BJ (cell line): Measurements from ENCODE around the gene AGER. TPM values are rescaled to one million over a fixed set of nuclear protein-coding genes. Genes with fewer than 3 reads are reported as not detected.
"Not testable (repeated sequence)": the region's sequence is repeated elsewhere in the genome, so short reads cannot be mapped to it uniquely, and the experiment has no call there.

Experiments
- CTCF ChIA-PET: fragments of 350-600 bp; formaldehyde crosslinking; extraction: SDS; loops from one replicate; lab custom pipeline; 2021; ENCODE audit warnings: antibody characterized with exemption, inconsistent platforms; lab: Yijun Ruan, JAX
- POLR2A ChIA-PET: fragments of 300-600 bp; sonication (Branson Sonifier 250); formaldehyde crosslinking; extraction: SDS; loops from one replicate; lab custom pipeline; 2021; ENCODE audit warnings: antibody characterized with exemption; lab: Charles Lee
- DNase-seq: peaks from one replicate; pipeline ENCODE4 v3.0.0-alpha.2; 2011; ENCODE audit warnings: low read depth
- H3K27me3 ChIP-seq: 2 replicates; pipeline ENCODE4 v1.6.0; 2011; ENCODE audit warnings: low read length; ENCODE audit not compliant: control insufficient read depth, insufficient read depth
- H3K36me3 ChIP-seq: 2 replicates; pipeline ENCODE4 v1.5.1; 2011; ENCODE audit warnings: low read length; ENCODE audit not compliant: control insufficient read depth, insufficient read depth
- H3K4me3 ChIP-seq: 2 replicates; pipeline ENCODE4 v1.5.1; 2011; ENCODE audit warnings: low read depth, mild to moderate bottlenecking, control low read depth, low read length
- polyA plus RNA-seq: library from polyadenylated mRNA; depleted of rRNA; stranded (reverse); fragments of >200 nt; gene quantifications from 2 replicates; pipeline ENCODE4 v1.2.3, GENCODE V29; 2011
- TF ChIP-seq, protein P1 (sequence below): IDR thresholded peaks from 2 replicates; pipeline ENCODE4 v1.5.1; 2011; ENCODE audit warnings: low read depth, mild to moderate bottlenecking, control low read depth, inconsistent platforms, low read length, moderate library complexity; ENCODE audit not compliant: insufficient read depth

Gene AGER
- polyA plus RNA-seq, 1 experiment = 2.6 TPM

DNA sequence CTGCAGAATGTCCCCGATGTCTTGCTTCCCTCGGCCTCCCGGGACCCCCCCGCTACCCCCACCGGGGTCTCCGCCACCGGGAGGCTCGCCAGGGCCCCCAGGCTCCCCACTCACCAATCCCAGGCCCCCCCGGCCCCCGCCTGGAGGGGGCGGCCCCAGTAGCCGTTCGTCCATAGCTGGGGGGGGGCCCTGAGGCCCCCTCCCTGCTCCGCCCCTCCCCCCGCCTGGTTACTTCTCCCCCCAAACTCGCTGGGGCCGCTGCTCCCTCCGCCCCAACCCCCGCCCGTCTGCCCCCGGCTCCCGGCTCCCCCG is 5.6 kb upstream of the AGER start:
- TF ChIP-seq, protein P1, sequence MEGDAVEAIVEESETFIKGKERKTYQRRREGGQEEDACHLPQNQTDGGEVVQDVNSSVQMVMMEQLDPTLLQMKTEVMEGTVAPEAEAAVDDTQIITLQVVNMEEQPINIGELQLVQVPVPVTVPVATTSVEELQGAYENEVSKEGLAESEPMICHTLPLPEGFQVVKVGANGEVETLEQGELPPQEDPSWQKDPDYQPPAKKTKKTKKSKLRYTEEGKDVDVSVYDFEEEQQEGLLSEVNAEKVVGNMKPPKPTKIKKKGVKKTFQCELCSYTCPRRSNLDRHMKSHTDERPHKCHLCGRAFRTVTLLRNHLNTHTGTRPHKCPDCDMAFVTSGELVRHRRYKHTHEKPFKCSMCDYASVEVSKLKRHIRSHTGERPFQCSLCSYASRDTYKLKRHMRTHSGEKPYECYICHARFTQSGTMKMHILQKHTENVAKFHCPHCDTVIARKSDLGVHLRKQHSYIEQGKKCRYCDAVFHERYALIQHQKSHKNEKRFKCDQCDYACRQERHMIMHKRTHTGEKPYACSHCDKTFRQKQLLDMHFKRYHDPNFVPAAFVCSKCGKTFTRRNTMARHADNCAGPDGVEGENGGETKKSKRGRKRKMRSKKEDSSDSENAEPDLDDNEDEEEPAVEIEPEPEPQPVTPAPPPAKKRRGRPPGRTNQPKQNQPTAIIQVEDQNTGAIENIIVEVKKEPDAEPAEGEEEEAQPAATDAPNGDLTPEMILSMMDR = no peak
- peak overlapping the region; percentile 74 for H3K4me3 ChIP-seq
- H3K27me3 ChIP-seq = no peaks in the 10 kb centered on the region
- DNase-seq = no peak
- ChIA-PET POLR2A (interaction anchor here (0.8 kb wide), 1 partner anchor 12 kb away, joined by 6 read pairs; no protein-coding TSS in a partner anchor), CTCF (interaction anchor here (1.8 to 2.1 kb wide), 2 partner anchors 13 to 71 kb away, joined by 7 to 8 read pairs; no protein-coding TSS in a partner anchor)
- peaks cover 3% of the 10 kb centered on the region; the same call in 1 of the 2 replicates for H3K36me3 ChIP-seq

DNA sequence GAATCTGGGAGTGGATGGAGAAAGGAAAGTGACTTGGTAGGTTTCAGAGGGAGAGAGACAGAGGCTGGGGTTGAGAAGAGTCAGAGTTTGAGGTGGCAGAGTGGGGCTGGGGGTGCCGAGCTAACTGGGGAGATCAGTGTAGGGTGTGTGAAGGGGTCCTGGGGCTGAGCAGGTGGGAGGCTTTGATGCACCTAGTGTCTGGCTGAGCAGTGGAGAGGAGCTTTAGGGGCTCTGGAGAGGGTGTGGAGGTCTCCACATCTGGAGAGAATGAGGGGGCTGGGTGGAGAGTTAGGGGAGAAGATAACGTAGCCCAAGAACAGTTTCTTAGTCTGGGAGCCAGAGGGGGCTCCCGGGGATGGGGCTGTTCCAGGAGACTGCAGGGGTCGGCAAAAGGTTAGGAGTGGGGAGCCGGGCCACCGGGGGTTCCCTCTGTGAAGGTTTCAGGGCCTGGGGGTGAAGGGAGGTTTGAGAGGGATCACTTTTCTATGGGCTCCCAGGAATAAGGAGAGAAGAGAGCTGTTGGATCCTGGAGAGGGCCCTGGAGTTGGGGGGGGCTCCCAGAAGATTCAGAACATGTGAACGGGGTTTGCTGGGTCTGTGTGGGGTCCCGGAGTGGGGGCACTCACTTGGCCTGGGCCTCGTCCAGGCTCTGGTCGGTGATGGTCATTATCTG is 5.2 kb upstream of the AGER start:
- DNase-seq = no peak
- POLR2A ChIA-PET = interaction anchor here (1.1 kb wide), 1 partner anchor 12 kb away, joined by 7 read pairs; no protein-coding TSS in a partner anchor
- CTCF ChIA-PET = interaction anchor here (0.6 to 1.8 kb wide), 2 partner anchors 41 to 71 kb away, joined by 3 to 8 read pairs; no protein-coding TSS in a partner anchor

DNA sequence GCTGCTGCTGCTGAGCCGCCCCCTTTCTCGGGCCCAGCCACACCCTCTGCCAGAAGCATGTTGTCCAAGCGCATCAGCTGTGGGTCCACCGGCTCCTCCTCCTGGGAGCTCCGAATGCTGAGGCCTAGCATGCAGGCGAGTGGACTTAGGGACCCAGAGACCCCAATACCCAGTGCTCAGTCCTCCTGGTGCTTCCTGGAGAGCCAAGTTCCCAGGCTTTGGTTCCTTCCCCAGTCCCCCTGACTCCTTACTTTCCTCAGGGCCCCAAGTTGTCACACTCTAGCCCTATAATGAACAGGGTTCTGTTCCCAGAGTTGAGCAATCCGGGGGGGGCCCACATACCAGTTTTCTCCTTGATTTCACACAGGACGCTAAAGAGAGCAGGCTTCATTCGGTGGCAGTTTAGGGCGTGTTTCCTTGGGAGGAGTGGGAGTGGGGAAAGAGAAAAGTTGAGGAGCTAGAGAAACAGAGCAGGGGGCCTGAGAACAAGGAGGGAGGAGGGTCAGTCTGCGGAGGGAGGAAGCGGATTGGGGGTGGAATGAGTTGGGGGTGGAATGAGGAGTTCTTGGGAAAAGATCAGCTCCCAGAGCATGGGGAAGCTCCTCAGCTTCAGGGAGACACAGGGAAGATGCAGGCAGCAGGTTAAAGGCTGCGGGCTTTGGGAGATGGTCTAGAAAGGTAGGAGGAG is 4.5 kb upstream of the AGER start:
- no peak for DNase-seq
- H3K36me3 ChIP-seq = peaks cover 5% of the 10 kb centered on the region
- CTCF ChIA-PET = interaction anchor here (0.6 to 1.8 kb wide), 2 partner anchors 41 to 70 kb away, joined by 3 to 8 read pairs; no protein-coding TSS in a partner anchor
- peak overlapping the region; percentile 74 for H3K4me3 ChIP-seq
- TF ChIP-seq, protein P1 = no peak
- H3K27me3 ChIP-seq = no peaks in the 10 kb centered on the region
- POLR2A ChIA-PET = interaction anchor here (1.1 kb wide), 1 partner anchor 11 kb away, joined by 7 read pairs; no protein-coding TSS in a partner anchor

More for the DNA sequence above, 5.2 kb upstream of the AGER start:
- Histone ChIP-seq H3K27me3 (no peaks in the 10 kb centered on the region), H3K36me3 (peaks cover 3% of the 10 kb centered on the region; the same call in 1 of the 2 replicates), H3K4me3 (peak overlapping the region; percentile 74)
- TF ChIP-seq, protein P1 = no peak

DNA sequence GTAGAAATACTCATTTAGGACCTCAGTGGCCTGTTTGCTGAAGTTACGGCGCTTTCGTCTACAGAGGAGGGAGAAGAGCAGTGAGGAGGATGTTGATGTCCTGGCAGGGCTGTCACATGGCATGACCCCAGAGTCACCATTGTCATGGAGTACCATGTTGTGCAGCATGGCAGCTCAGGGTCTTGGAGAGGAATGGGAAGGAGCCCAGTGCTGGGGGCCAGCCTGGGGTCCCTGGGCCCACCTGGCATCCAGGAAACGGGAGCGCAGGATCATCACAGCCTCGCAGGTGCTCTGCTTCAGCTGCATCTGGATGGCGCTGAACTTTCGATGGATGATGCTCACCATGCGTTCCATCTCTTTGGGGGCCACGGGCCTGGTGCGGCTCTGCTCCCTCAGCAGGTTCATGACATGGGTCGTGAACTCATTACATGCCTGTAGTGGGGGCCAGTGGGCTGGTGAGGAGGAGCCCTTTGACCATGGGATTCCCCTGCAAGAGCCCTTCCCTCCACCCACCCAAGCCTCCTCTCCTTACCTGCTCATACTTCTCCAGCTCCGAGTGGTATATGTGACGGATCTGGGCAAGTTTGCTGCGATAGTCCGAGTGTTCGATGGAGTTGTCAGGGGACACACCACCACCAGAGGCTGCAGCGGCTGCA is 3.8 kb upstream of the AGER start:
- H3K4me3 ChIP-seq = peak overlapping the region; percentile 74
- POLR2A ChIA-PET = interaction anchor here (1.1 kb wide), 1 partner anchor 10 kb away, joined by 7 read pairs; no protein-coding TSS in a partner anchor
- H3K36me3 ChIP-seq, CTCF ChIA-PET, H3K27me3 ChIP-seq, DNase-seq: not testable (repeated sequence)

DNA sequence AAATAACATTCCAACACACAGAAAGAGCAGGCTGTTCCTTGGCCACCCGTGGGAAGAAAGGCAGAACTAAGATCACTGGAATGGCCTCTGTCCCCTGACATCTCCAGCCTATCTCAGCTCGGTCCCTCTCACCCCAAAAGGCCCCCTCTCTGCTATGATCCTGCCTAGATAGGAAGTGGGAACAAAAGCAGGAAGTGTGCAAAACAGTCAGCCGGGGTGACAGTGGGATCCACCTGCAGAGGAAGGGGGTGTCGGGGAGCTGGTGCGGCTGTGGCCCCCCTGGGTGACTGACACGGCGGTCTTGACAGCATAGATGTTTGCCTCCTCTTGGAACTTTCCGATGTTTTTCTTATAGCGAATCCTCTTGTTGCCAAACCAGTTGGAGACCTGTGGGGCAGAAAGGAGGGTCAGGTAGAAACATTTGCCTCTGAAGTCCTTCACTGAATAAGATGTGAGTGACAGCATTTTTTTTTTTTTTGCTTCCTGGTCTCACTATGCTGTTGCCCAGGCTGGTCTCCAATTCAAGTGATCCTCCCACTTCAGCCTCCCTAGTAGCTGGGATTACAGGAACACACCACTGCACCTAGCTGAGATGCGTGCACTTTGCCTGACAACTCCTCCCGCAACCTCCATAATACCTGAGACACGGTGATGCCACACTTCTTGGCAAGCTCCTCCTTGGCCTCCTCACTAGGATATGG is 3.1 kb upstream of the AGER start:
- POLR2A ChIA-PET = no interaction called here
- Histone ChIP-seq H3K36me3 (peaks cover 10% of the 10 kb centered on the region), H3K4me3 (no peak overlapping the region), H3K27me3 (no peaks in the 10 kb centered on the region)
- TF ChIP-seq, protein P1 = no peak
- CTCF ChIA-PET = no interaction called here
- no peak for DNase-seq

DNA sequence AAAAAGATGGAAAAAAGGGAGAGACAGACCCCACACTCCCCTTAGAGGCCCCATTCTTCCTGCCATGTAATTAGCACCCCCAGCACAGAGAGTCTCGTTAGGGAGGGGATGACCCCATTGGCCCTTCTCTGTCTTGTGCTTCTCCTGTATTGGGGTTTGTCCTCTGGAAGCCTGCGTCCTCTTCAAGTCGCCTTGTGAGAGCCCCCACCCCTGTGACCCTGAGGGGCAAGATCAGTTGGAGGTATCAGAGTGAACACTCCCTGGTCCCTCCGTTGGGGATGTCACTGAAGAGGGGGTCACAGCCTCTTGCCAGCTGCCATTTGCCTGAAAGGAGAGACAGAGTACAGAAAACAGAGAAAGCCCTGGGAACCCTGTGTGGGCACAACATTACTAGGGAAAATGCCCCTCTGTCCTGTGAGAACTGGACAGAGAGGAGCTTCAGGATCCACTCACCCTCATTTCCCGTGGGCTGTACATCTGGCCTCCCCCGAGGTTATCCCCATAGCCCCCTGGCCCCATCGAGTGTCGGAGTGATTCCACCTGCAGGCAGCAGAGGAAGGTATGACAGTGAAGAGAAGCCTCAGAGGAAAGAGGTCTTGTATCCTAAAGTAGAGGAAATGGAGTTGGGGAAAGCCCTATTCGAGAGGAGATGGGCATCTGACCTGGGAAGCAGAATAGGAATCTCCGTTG is 2.2 kb upstream of the AGER start:
- peaks cover 11% of the 10 kb centered on the region for H3K36me3 ChIP-seq
- CTCF ChIA-PET, DNase-seq, POLR2A ChIA-PET, H3K4me3 ChIP-seq, H3K27me3 ChIP-seq: not testable (repeated sequence)

DNA sequence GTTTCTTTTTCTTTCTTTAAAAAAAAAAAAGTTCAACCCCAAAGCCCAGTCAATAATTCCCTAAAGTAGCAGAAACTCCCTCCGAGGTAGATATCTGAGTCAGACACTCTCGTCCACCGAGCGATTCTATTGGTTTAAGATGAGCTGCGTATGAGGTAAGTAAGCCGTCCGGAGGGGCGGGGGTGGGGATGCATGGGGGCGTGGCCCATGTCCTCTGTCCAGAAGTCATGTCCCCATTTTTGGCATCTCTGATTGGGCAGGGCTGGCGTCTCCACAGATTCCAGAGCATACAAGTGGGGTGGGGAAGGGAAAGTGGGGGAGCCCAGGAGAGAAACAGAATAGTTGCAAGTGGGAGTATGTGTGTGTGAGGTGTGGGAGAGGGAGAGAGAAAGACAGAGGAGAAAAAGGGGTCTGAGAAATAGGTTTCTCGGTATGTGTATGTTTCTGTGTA is 1.7 kb upstream of the AGER start:
- peak; percentile 62 for DNase-seq
- H3K4me3 ChIP-seq, POLR2A ChIA-PET, CTCF ChIA-PET, H3K27me3 ChIP-seq: not testable (repeated sequence)
- H3K36me3 ChIP-seq = peaks cover 16% of the 10 kb centered on the region
